ENCODE data around the gene EFCC1.

Gene EFCC1

GRCh38 chr3:129045675-129046036 lies 44.6 kb downstream of the EFCC1 start:
- Histone ChIP-seq H3K4me1 (ENCODE audit: control insufficient read depth, low read length) (no peaks in the 10 kb centered on the region), H3K4me3 (ENCODE audit: low read length) (no peak overlapping the region), H3K36me3 (ENCODE audit: control insufficient read depth, low read length) (no peaks in the 10 kb centered on the region), H3K4me2 (ENCODE audit: low read length) (no peak overlapping the region), H3K9me2 (replicated peaks; ENCODE audit: control insufficient read depth, low read length) (no peaks in the 10 kb centered on the region), H3K27me3 (ENCODE audit: control insufficient read depth, low read length) (peaks cover 12% of the 10 kb centered on the region), H3K79me2 (ENCODE audit: control insufficient read depth, low read length) (no peaks in the 10 kb centered on the region), H3F3A (ENCODE audit: control insufficient read depth, insufficient read depth) (no peaks in the 10 kb centered on the region), H4K20me1 (ENCODE audit: control insufficient read depth, insufficient read depth, low read depth, low read length) (no peaks in the 10 kb centered on the region), H3K27ac (ENCODE audit: low read depth, low read length) (no peak overlapping the region), H3K9me3 (ENCODE audit: control insufficient read depth, insufficient read depth, low read length) (peaks cover 4% of the 10 kb centered on the region; the same call in 1 of the 2 replicates)
- TF ChIP-seq EZH2phosphoT487 (IDR thresholded peaks at IDR 0.05; ENCODE audit: borderline replicate concordance, low read length) (no peak), CTCF (IDR thresholded peaks at IDR 0.05; ENCODE audit: low read depth, low read length, poor library complexity, severe bottlenecking) (no peak)

- Histone ChIP-seq H3K27me3 (ENCODE audit: control insufficient read depth, low read length) (peaks cover 12% of the 10 kb centered on the region), H3F3A (ENCODE audit: control insufficient read depth, insufficient read depth) (no peaks in the 10 kb centered on the region), H4K20me1 (ENCODE audit: control insufficient read depth, insufficient read depth, low read depth, low read length) (no peaks in the 10 kb centered on the region), H3K9me3 (ENCODE audit: control insufficient read depth, insufficient read depth, low read length) (peaks cover 4% of the 10 kb centered on the region; the same call in 1 of the 2 replicates), H3K9me2 (replicated peaks; ENCODE audit: control insufficient read depth, low read length) (no peaks in the 10 kb centered on the region), H3K4me1 (ENCODE audit: control insufficient read depth, low read length) (no peaks in the 10 kb centered on the region), H3K79me2 (ENCODE audit: control insufficient read depth, low read length) (no peaks in the 10 kb centered on the region), H3K36me3 (ENCODE audit: control insufficient read depth, low read length) (no peaks in the 10 kb centered on the region), H3K4me3 (ENCODE audit: low read length) (no peak overlapping the region), H3K4me2 (ENCODE audit: low read length) (no peak overlapping the region), H3K27ac (ENCODE audit: low read depth, low read length) (no peak overlapping the region)
- TF ChIP-seq EZH2phosphoT487 (IDR thresholded peaks at IDR 0.05; ENCODE audit: borderline replicate concordance, low read length) (no peak), CTCF (IDR thresholded peaks at IDR 0.05; ENCODE audit: low read depth, low read length, poor library complexity, severe bottlenecking) (no peak)
These were observed 45.1 kb downstream of the EFCC1 start for GRCh38 chr3:129046037-129046731.

GRCh38 chr3:129046732-129047552 lies 45.8 kb downstream of the EFCC1 start:
- Histone ChIP-seq H3K4me1 (ENCODE audit: control insufficient read depth, low read length) (no peaks in the 10 kb centered on the region), H3K9me3 (ENCODE audit: control insufficient read depth, insufficient read depth, low read length) (peaks cover 4% of the 10 kb centered on the region; the same call in 1 of the 2 replicates), H4K20me1 (ENCODE audit: control insufficient read depth, insufficient read depth, low read depth, low read length) (no peaks in the 10 kb centered on the region), H3K9me2 (replicated peaks; ENCODE audit: control insufficient read depth, low read length) (no peaks in the 10 kb centered on the region), H3K4me3 (ENCODE audit: low read length) (no peak overlapping the region), H3F3A (ENCODE audit: control insufficient read depth, insufficient read depth) (no peaks in the 10 kb centered on the region), H3K27me3 (ENCODE audit: control insufficient read depth, low read length) (peaks cover 10% of the 10 kb centered on the region), H3K79me2 (ENCODE audit: control insufficient read depth, low read length) (no peaks in the 10 kb centered on the region), H3K27ac (ENCODE audit: low read depth, low read length) (no peak overlapping the region), H3K36me3 (ENCODE audit: control insufficient read depth, low read length) (no peaks in the 10 kb centered on the region), H3K4me2 (ENCODE audit: low read length) (no peak overlapping the region)
- TF ChIP-seq EZH2phosphoT487 (IDR thresholded peaks at IDR 0.05; ENCODE audit: borderline replicate concordance, low read length) (no peak), CTCF (IDR thresholded peaks at IDR 0.05; ENCODE audit: low read depth, low read length, poor library complexity, severe bottlenecking) (no peak)
